Muscle layer of duodenum (tissue), 2 donors: ENCODE measurements around the gene ECHDC3.

Experiments
- H3K27ac ChIP-seq: one replicate; pipeline ENCODE4 v1.7.0; 2013; ENCODE audit warnings: mild to moderate bottlenecking, low read length
- H3K27me3 ChIP-seq: one replicate; pipeline ENCODE4 v1.7.0; 2013; ENCODE audit warnings: low read depth, mild to moderate bottlenecking, control low read depth, low read length
- H3K36me3 ChIP-seq, 2 donors: one replicate each; pipeline ENCODE4 v1.7.0; 2013; ENCODE audit warnings: low read length in 2 of 2, control low read depth in 1 of 2, mild to moderate bottlenecking in 1 of 2; ENCODE audit not compliant: insufficient read depth in 2 of 2, control insufficient read depth in 1 of 2
- H3K4me1 ChIP-seq, 2 donors: one replicate each; pipeline ENCODE4 v1.7.0; 2013; ENCODE audit warnings: low read length in 2 of 2, mild to moderate bottlenecking in 2 of 2, control low read depth in 1 of 2, moderate library complexity in 1 of 2; ENCODE audit not compliant: insufficient read depth in 2 of 2, control insufficient read depth in 1 of 2
- H3K4me3 ChIP-seq, 2 donors: one replicate each; pipeline ENCODE4 v1.7.0; 2013; ENCODE audit warnings: low read length in 2 of 2, low read depth in 1 of 2, mild to moderate bottlenecking in 1 of 2
- H3K9me3 ChIP-seq, 2 donors: one replicate each; pipeline ENCODE4 v1.7.0; 2013; ENCODE audit warnings: low read length in 2 of 2, control low read depth in 1 of 2, mild to moderate bottlenecking in 1 of 2; ENCODE audit not compliant: control insufficient read depth in 1 of 2
- donor health status: healthy.

The ECHDC3 gene

GRCh38 chr10:11755512-11756263, 13.5 kb downstream of the ECHDC3 start:
- Histone ChIP-seq H3K36me3 (peaks cover 2 to 8% of the 10 kb centered on the region in 2 donors), H3K9me3 (no peaks in the 10 kb centered on the region), H3K27ac (no peak overlapping the region), H3K4me3 (no peak overlapping the region), H3K4me1 (peaks cover 6 to 10% of the 10 kb centered on the region in 2 donors), H3K27me3 (no peaks in the 10 kb centered on the region)

- Histone ChIP-seq H3K9me3 (no peaks in the 10 kb centered on the region), H3K4me3 (no peak overlapping the region), H3K36me3 (peaks cover 0 to 8% of the 10 kb centered on the region in 2 donors), H3K27ac (peak overlapping the region; percentile 54), H3K4me1 (peaks cover 6 to 10% of the 10 kb centered on the region in 2 donors), H3K27me3 (no peaks in the 10 kb centered on the region)
Observed at GRCh38 chr10:11756766-11757315, 14.7 kb downstream of the ECHDC3 start.

GRCh38 chr10:11757454-11757820, 15.3 kb downstream of the ECHDC3 start:
- peak overlapping the region; percentile 54 for H3K27ac ChIP-seq
- peaks cover 0 to 8% of the 10 kb centered on the region in 2 donors for H3K36me3 ChIP-seq
- no peaks in the 10 kb centered on the region for H3K27me3 ChIP-seq
- no peaks in the 10 kb centered on the region for H3K9me3 ChIP-seq
- H3K4me1 ChIP-seq = peaks cover 6 to 10% of the 10 kb centered on the region in 2 donors
- no peak overlapping the region for H3K4me3 ChIP-seq

- H3K27ac ChIP-seq = no peak overlapping the region
- H3K4me1 ChIP-seq = peaks cover 6 to 10% of the 10 kb centered on the region in 2 donors
- H3K27me3 ChIP-seq = no peaks in the 10 kb centered on the region
- H3K4me3 ChIP-seq = no peak overlapping the region
- H3K36me3 ChIP-seq = peaks cover under 1 to 8% of the 10 kb centered on the region in 2 donors
- no peaks in the 10 kb centered on the region for H3K9me3 ChIP-seq
Observed at GRCh38 chr10:11757821-11758463, 15.8 kb downstream of the ECHDC3 start.

DNA sequence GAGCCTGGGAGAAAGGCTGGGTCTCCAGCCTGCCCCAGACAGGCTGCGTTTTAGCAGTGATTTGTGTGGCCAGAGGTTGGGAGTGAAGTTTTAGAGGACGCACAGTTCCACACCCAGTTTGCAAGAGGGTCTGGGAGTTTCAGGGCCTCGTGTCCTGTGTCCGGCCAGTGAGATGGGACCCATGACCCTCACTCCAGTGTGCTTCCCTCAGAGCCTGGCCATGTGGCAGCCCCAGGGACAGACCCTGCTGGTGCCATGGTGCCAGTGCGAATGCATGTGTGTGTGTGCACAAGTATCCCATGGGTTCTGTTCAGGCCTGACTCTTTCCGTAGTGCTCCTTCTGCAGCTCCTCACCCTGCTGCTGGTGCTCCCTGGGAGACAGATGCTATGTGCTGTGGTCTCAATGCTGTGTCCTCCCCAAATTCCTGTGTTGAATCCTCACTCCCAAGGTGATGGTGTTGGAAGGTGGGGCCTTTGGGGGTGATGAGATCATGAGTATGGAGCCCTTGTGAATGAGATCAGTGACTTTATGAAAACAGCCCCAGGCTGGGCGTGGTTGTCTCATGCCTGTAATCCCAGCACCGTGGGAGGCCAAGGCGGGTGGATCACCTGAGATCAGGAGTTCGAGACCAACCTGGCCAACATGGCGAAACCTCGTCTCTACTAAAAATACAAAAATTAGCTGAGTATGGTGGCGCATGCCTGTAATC, 16.5 kb downstream of the ECHDC3 start:
- Histone ChIP-seq H3K27ac (no peak overlapping the region), H3K27me3 (no peaks in the 10 kb centered on the region), H3K36me3 (peaks cover 8% of the 10 kb centered on the region in 2 donors), H3K9me3 (no peaks in the 10 kb centered on the region), H3K4me3 (no peak overlapping the region), H3K4me1 (peaks cover 6 to 10% of the 10 kb centered on the region in 2 donors)

DNA sequence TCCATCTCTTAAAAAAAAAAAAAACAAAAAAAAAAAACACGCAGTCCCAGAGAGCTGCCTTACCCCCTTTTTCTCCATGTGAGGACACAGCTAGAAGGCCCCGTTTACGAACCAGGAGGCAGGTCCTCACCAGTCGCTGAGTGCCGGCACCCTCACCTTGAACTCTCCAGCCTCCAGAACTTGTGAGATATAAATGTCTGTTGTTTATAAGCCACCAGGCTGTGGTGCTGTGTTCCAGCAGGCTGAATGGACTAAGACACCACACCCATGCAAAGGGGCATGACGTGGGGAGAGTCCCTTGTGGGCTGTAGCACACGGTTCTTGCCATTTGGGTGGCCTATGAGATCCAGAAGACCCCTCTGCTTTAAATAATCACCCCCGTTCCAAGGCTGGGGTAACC, 17.2 kb downstream of the ECHDC3 start:
- peaks cover 8 to 14% of the 10 kb centered on the region in 2 donors for H3K36me3 ChIP-seq

GRCh38 chr10:11760151-11760550, 18.0 kb downstream of the ECHDC3 start:
- peaks cover 8 to 18% of the 10 kb centered on the region in 2 donors for H3K36me3 ChIP-seq
- H3K27ac ChIP-seq = no peak overlapping the region
- H3K9me3 ChIP-seq = no peaks in the 10 kb centered on the region
- H3K27me3 ChIP-seq = no peaks in the 10 kb centered on the region
- peaks cover 6 to 10% of the 10 kb centered on the region in 2 donors for H3K4me1 ChIP-seq
- no peak overlapping the region for H3K4me3 ChIP-seq

More for the DNA sequence above, 17.2 kb downstream of the ECHDC3 start:
- Histone ChIP-seq H3K9me3 (no peaks in the 10 kb centered on the region), H3K4me1 (peaks cover 6 to 10% of the 10 kb centered on the region in 2 donors), H3K27ac (no peak overlapping the region), H3K4me3 (no peak overlapping the region), H3K27me3 (no peaks in the 10 kb centered on the region)

DNA sequence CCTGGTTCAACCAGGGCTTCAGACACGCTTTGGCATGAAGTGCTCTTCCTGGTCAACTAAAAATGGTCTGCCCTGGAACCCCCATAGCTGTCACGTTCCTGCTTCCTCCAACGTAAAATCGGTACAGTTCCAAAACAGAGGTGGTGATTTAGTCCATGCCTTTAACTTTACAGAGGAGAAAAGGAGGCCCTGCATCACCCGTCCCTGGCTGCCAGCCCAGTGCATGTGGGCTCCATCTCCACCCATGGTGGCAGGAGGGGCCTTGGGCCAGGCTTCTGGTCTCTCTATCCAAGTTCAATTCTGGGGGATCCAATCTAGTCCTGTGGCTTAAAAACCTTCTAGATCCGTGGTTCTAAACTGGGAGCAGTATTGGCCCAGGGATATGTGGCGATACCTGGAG, 18.7 kb downstream of the ECHDC3 start:
- Histone ChIP-seq H3K27ac (no peak overlapping the region), H3K36me3 (peaks cover under 1 to 21% of the 10 kb centered on the region in 2 donors)

GRCh38 chr10:11761431-11761830, 19.2 kb downstream of the ECHDC3 start:
- H3K27me3 ChIP-seq = no peaks in the 10 kb centered on the region
- H3K27ac ChIP-seq = no peak overlapping the region
- no peak overlapping the region for H3K4me3 ChIP-seq
- peaks cover 0 to 21% of the 10 kb centered on the region in 2 donors for H3K36me3 ChIP-seq
- H3K4me1 ChIP-seq = peaks cover 6 to 10% of the 10 kb centered on the region in 2 donors
- H3K9me3 ChIP-seq = no peaks in the 10 kb centered on the region

More for the DNA sequence above, 18.7 kb downstream of the ECHDC3 start:
- peaks cover 6 to 10% of the 10 kb centered on the region in 2 donors for H3K4me1 ChIP-seq
- no peaks in the 10 kb centered on the region for H3K27me3 ChIP-seq
- H3K4me3 ChIP-seq = no peak overlapping the region
- H3K9me3 ChIP-seq = no peaks in the 10 kb centered on the region

GRCh38 chr10:11762706-11763500, 20.7 kb downstream of the ECHDC3 start:
- Histone ChIP-seq H3K27me3 (no peaks in the 10 kb centered on the region), H3K4me3 (no peak overlapping the region), H3K27ac (no peak overlapping the region), H3K4me1 (peaks cover 0 to 6% of the 10 kb centered on the region in 2 donors), H3K9me3 (no peaks in the 10 kb centered on the region), H3K36me3 (peaks cover 0 to 21% of the 10 kb centered on the region in 2 donors)
